Inflammatory macrophage (primary cell): Measurements from ENCODE around the gene LTBP2.

Experiments used
- DNase-seq, 2 donors: peaks; one replicate each; pipeline ENCODE4 v3.0.0-alpha.2; 2020 to 2022

The LTBP2 gene

DNA sequence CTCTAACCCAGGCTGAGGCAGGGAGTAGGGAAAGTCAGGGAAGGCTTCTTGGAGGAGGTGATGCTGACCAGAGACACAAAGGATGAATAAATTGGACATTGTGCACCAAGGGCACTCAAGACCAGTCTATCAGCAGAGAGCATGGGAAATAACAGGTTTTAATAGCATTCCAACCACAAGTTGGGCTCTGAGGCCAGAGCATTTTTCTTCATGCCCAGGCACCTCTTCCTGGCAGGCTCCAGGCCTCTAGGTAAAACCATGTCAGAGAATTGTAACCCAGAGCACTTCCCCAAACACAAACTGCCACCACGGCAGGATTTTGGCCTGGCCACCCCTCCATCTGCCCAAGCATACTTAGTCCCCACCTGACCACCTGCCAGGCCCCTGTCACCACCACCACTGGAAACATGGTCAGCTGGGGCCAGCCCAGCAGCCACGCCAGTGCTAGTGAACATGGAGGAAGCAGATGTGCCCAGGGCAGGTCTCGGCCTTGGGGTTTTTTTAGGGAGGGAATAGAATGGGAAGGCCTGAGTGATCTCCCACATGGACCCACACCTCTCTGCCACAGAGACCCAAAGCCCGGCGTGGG lies 22.7 kb downstream of the LTBP2 start:
- no peak for DNase-seq

- DNase-seq: no peak
Observed at GRCh38 chr14:74587363-74587707, 24.7 kb downstream of the LTBP2 start.

GRCh38 chr14:74586681-74587362 lies 25.2 kb downstream of the LTBP2 start:
- no peak for DNase-seq

DNA sequence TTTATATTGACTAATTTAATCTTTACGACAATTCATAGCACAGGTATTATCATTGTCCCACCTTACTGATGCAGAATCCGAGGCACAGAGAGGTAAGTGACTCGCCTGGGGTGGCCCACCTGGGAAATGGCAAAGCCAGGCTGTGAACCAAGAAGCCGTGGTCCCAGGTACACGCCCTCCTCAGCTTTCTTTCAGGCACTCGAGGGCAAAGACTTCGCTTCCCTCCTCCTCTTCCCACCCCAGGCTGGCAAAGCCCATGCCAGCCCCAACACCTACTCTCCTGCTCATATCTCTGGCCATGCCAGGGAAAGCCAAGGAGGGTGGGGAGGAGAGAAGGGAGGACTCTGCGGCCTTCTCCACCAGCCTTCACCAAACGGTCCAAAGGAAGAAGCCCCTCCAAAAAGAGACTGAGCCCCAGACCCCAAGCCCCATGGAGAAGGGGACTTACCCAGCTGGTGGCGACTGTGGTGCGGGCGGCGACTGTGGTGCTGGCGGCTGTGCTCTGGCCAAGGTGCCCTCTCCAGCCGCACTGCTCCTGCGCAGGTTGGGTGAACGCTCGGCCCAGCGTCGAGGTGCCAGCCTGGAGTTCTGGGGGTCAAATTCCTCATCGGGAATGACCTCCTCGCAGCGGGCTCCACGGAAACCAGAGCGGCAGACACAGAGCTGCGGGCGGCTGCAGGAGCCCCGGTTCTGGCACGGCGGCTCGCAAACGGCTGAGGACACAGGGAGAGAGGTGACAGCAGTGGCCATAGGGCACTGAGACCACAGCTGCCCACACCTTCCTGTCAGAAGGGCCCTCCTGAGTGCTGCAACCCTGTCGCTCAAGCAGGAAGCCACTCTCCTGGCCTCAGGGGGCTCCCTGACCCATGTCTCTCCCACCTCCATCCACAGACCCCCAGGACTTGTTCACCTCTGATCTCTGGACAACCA lies 26.4 kb downstream of the LTBP2 start:
- peak in 1 of 2 donors; percentile 20 for DNase-seq

- DNase-seq: no peak
Observed at GRCh38 chr14:74584951-74585350, 27.1 kb downstream of the LTBP2 start.

DNA sequence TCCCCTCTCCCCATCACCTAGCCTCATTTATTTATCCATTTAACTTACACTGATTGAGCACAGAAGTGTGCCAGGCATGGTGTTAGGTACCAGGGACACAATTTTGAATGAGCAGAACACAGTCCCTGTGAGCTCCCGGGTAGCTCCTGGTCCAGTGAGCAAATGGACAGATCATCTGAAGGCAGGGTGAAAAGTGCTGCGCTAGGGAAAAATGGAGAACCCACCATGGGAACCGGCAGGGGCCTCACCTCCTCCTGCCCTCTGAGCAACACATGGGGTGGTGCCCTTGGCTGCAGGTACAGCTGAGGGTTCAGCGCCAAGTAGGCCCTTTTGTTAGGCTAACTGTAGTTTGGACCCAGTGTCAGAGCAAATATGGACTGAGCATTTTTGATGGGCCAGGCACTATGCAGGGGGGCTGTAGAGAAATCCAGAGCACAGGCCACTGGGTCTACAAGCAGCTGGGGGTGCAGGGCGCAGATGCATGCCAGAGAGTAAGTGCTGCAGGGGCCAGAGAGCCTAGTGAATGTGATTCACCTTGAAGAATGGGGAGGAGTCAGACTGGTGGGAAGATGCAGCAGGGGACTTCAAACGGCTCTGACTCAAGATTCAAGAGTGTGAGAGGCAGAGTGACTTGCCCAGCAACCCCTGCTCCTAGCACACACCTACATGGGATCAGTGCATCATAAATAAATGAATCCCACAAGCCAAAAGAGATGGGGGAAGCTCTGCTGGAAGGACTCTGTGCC lies 28.2 kb downstream of the LTBP2 start:
- no peak for DNase-seq

GRCh38 chr14:74582910-74583581 lies 29.0 kb downstream of the LTBP2 start:
- no peak for DNase-seq

DNA sequence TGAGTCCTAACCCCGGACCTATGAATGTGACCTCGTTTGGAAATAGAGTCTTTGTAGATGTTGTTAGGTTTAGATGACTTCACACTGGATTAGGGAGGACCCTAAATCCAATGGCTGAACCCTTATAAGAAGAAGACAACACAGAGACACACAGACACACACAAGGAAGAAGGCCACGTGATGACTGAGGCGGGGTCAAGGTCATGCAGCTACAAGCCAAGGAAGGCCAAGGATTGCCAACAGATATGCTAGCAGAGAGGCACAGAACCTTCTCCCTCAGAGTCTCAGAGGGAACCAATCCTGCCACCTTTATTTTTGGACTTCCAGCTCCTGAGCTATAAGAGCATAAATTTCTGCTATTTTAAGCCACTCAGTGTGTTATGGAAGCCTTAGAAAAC lies 31.8 kb downstream of the LTBP2 start:
- no peak for DNase-seq

DNA sequence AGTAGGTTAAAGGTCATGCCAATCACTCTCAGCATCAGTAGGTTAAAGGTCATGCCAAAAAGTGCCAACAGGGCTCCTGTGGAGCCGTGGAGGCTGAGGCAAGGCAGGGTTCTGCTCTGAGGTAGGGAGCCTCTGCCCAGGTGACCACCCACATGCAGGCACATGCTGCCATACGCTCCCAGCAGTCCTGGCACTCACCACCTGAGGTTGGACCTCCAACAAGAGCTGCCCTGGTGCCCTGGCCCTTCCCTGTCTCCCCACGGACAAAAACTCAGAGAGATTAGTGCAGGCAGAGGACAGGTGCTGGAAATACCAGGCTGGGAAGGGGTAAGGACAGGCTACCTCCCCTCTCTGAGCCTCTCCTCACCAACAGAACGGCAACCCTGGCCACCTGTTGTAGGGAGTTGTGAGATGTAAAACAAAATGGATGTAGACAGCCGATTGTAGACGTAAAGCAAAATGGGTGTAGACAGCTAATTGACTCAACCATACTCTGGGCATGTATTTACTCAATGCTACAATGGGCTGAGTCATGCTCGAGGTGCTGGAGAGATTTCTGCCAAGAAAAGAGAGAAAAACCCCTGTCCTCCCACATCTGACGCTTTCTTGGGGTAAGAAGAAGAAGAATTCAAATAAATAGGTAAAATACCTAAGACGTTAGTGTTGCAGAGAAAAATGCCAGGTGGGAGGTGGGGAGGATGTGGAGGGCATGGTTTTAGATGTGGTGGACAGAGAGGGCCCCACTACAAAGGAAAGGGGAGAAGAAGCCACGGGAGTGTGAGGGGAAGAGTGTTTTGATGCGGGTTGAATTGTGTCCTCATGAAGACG lies 32.4 kb downstream of the LTBP2 start:
- no peak for DNase-seq

DNA sequence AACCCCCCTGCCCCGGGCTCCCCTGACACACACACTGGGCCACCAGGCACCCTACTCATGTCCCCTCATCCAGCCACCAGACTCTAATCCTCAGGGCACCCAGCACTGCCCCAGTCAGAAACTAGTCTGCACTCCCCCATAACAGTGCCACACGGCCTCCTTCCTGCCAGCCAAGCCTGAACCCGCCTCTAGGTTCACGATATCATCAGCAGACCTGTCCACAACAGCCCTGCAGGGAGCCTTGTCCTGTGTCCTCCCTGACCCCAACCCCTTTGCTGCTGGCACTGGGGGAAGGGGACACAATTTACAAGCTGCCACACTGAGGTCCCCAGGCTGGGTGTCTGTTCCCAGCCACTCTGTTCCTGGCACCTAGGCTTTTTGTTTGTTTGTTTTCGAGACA lies 33.6 kb downstream of the LTBP2 start:
- DNase-seq: no peak

- no peak for DNase-seq
Observed at GRCh38 chr14:74577948-74578275, 34.1 kb downstream of the LTBP2 start.

DNA sequence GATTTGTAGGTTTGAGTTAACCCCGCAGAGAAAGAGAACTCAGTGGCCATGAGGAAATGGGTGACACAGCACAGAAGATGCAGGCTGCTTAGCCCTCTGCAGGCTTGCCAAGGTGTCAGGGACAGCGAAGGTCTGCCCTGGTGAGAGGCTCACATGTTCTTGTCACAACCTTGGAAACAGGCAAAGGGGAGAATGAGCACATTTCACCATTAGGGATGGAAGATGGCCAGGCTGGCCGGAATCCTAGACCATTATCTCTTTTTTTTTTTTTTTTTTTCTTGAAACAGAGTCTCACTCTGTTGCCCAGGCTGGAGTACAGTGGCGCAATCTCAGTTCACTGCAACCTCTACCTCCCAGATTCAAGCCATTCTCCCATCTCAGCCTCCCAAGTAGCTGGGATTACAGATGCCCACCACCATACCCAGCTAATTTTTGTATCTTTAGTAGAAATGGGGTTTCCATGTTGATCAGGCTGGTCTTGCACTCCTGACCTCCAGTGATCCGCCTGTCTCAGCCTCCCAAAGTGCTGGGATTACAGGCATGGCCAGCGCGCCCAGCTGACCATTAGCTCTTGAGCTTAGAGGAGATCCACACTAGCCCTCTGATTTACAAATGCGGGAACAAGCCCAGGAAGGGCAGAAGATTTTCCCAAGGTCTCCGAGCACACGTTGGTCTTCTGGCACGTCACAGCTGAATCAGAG lies 34.6 kb downstream of the LTBP2 start:
- DNase-seq: no peak

DNA sequence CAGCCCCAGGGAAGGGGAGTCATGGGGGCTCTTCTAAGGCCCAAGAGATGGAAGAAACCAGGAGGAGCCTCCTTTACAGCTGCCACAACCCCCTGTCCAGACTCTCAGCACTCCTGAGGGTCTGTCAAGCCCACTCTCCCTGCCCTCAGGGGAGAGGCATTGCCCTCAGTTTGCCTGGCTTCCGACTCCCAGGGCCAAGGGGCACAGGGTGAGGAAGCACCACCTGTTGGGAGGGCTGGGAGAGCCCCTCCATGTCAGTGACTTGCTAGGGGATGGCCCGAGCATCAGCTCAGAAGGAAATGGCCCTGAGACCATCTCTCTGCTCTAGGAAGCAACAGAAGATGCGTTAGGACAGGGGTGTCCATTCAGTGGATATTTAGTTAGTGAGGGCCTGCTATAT lies 36.1 kb downstream of the LTBP2 start:
- no peak for DNase-seq

GRCh38 chr14:74575507-74575906 lies 36.5 kb downstream of the LTBP2 start:
- DNase-seq: peak in 1 of 2 donors; percentile 28

DNA sequence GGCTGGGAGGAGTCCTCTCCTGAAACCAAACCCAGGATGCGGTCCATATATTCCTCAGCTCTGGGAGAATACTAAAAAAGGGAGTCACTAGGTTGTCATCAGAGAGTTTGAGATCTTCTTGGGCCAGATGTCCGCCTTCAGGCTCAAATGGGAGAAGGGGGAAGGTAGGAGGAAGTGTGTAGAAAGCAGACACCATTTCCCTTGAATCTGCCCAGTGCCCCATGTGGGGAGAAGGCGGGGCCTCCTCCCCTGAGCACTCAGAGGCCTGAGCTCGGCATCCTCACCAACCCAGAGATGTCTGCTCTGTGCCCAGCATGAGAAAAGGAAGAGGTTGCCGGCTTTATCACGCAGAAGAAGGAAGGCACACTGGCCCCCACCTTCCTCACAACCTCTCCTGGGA lies 37.3 kb downstream of the LTBP2 start:
- peak; percentile 40 to 42 for DNase-seq

- no peak for DNase-seq
Observed at GRCh38 chr14:74574090-74574433, 38.0 kb downstream of the LTBP2 start.

DNA sequence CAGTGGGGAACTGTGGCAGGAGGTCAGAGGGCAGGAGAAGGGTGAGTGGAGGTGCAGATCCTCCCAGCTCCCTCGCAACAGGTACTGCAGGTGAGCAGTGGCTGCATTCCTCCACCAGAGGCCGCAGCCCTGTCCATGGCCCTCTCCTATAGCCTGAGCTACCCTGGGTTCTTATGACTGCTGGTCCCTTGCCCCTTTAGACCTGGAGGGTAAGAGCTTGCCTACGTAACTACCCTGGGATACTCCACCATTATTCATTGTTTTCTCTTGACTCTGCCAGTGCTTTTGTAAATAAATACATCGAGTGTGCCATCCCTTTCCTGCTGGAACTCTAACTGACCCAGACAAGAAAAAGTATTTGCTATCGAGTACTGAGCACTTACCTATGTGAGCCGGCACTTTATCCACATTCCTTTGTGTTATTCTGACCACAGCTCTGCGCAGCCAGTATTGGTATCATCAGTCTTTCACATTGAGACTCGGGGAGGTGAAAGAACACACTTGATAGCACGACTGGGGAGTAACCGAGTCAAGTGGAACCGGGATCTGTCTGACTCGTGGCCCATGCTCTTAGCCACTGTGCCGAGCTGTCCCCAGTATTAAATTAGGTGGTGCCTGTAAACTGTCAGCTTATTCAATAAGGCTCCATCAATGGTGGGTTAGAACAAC lies 38.5 kb downstream of the LTBP2 start:
- no peak for DNase-seq

GRCh38 chr14:74572726-74573301 lies 39.2 kb downstream of the LTBP2 start:
- DNase-seq: no peak

GRCh38 chr14:74571901-74572725 lies 39.9 kb downstream of the LTBP2 start:
- peak; percentile 75 to 92 for DNase-seq
